Measurements from ENCODE around the gene TSHR.

TSHR gene

GRCh38 chr14:80930836-80931389, 24.5 kb upstream of the TSHR start:
- TF ChIP-seq EZH2phosphoT487 (IDR thresholded peaks at IDR 0.05; ENCODE audit: borderline replicate concordance, low read length) (no peak), CTCF (IDR thresholded peaks at IDR 0.05; ENCODE audit: low read depth, low read length, poor library complexity, severe bottlenecking) (no peak)
- peaks cover 77% of the 10 kb centered on the region for H3K36me3 ChIP-seq (ENCODE audit: control insufficient read depth, low read length)
- peaks cover 60% of the 10 kb centered on the region for H3K4me1 ChIP-seq (ENCODE audit: control insufficient read depth, low read length)
- H4K20me1 ChIP-seq (ENCODE audit: control insufficient read depth, insufficient read depth, low read depth, low read length) = no peaks in the 10 kb centered on the region
- peaks cover 6% of the 10 kb centered on the region for H3F3A ChIP-seq (ENCODE audit: control insufficient read depth, insufficient read depth)
- H3K9me2 ChIP-seq (replicated peaks; ENCODE audit: control insufficient read depth, low read length) = no peaks in the 10 kb centered on the region
- H3K27ac ChIP-seq (ENCODE audit: low read depth, low read length) = peak overlapping the region; percentile 81
- H3K9me3 ChIP-seq (ENCODE audit: control insufficient read depth, insufficient read depth, low read length) = peaks cover 9% of the 10 kb centered on the region; the same call in 1 of the 2 replicates
- no peaks in the 10 kb centered on the region for H3K27me3 ChIP-seq (ENCODE audit: control insufficient read depth, low read length)
- peak overlapping the region; percentile 64 for H3K4me3 ChIP-seq (ENCODE audit: low read length)
- peaks cover 89% of the 10 kb centered on the region for H3K79me2 ChIP-seq (ENCODE audit: control insufficient read depth, low read length)
- H3K4me2 ChIP-seq (ENCODE audit: low read length) = peak overlapping the region; percentile 80

GRCh38 chr14:80933282-80933681, 22.1 kb upstream of the TSHR start:
- peaks cover 75% of the 10 kb centered on the region for H3K79me2 ChIP-seq (ENCODE audit: control insufficient read depth, low read length)
- peaks cover 64% of the 10 kb centered on the region for H3K4me1 ChIP-seq (ENCODE audit: control insufficient read depth, low read length)
- no peaks in the 10 kb centered on the region for H3K27me3 ChIP-seq (ENCODE audit: control insufficient read depth, low read length)
- no peaks in the 10 kb centered on the region for H3K9me2 ChIP-seq (replicated peaks; ENCODE audit: control insufficient read depth, low read length)
- peak overlapping the region; percentile 33 for H3K27ac ChIP-seq (ENCODE audit: low read depth, low read length)
- H3K9me3 ChIP-seq (ENCODE audit: control insufficient read depth, insufficient read depth, low read length) = peaks cover 9% of the 10 kb centered on the region; the same call in 1 of the 2 replicates
- peaks cover 8% of the 10 kb centered on the region for H3F3A ChIP-seq (ENCODE audit: control insufficient read depth, insufficient read depth)
- peak overlapping the region; percentile 49 for H3K4me2 ChIP-seq (ENCODE audit: low read length)
- peaks cover 66% of the 10 kb centered on the region for H3K36me3 ChIP-seq (ENCODE audit: control insufficient read depth, low read length)
- no peaks in the 10 kb centered on the region; the same call in 1 of the 2 replicates for H4K20me1 ChIP-seq (ENCODE audit: control insufficient read depth, insufficient read depth, low read depth, low read length)
- H3K4me3 ChIP-seq (ENCODE audit: low read length) = peak overlapping the region; percentile 26
- TF ChIP-seq CTCF (IDR thresholded peaks at IDR 0.05; ENCODE audit: low read depth, low read length, poor library complexity, severe bottlenecking) (no peak), EZH2phosphoT487 (IDR thresholded peaks at IDR 0.05; ENCODE audit: borderline replicate concordance, low read length) (no peak)

GRCh38 chr14:80933686-80934085, 21.7 kb upstream of the TSHR start:
- TF ChIP-seq EZH2phosphoT487 (IDR thresholded peaks at IDR 0.05; ENCODE audit: borderline replicate concordance, low read length) (no peak), CTCF (IDR thresholded peaks at IDR 0.05; ENCODE audit: low read depth, low read length, poor library complexity, severe bottlenecking) (no peak)
- Histone ChIP-seq H4K20me1 (ENCODE audit: control insufficient read depth, insufficient read depth, low read depth, low read length) (no peaks in the 10 kb centered on the region; the same call in 1 of the 2 replicates), H3K4me2 (ENCODE audit: low read length) (peak overlapping the region; percentile 49), H3K79me2 (ENCODE audit: control insufficient read depth, low read length) (peaks cover 72% of the 10 kb centered on the region), H3K27ac (ENCODE audit: low read depth, low read length) (peak overlapping the region; percentile 33), H3K9me2 (replicated peaks; ENCODE audit: control insufficient read depth, low read length) (no peaks in the 10 kb centered on the region), H3F3A (ENCODE audit: control insufficient read depth, insufficient read depth) (peaks cover 8% of the 10 kb centered on the region), H3K27me3 (ENCODE audit: control insufficient read depth, low read length) (no peaks in the 10 kb centered on the region), H3K36me3 (ENCODE audit: control insufficient read depth, low read length) (peaks cover 64% of the 10 kb centered on the region), H3K4me3 (ENCODE audit: low read length) (peak overlapping the region; percentile 26), H3K4me1 (ENCODE audit: control insufficient read depth, low read length) (peaks cover 64% of the 10 kb centered on the region), H3K9me3 (ENCODE audit: control insufficient read depth, insufficient read depth, low read length) (peaks cover 9% of the 10 kb centered on the region; the same call in 1 of the 2 replicates)

Data from DOHH2 (cell line).